GM06990 (cell line): ENCODE measurements around the gene AFF2.

Experiments used
- DNase-seq: peaks from one replicate; pipeline ENCODE4 v3.0.0-alpha.2; 2011; ENCODE audit not compliant: insufficient read length; ENCODE audit errors: extremely low read depth
- H3K27me3 ChIP-seq: replicated peaks from 2 replicates; pipeline ENCODE4 v1.6.0; 2011; ENCODE audit warnings: low read length; ENCODE audit not compliant: control insufficient read depth, insufficient read depth
- H3K36me3 ChIP-seq: 2 replicates; pipeline ENCODE4 v1.5.1; 2011; ENCODE audit warnings: low read length; ENCODE audit not compliant: control insufficient read depth, insufficient read depth
- H3K4me3 ChIP-seq: replicated peaks from 2 replicates; pipeline ENCODE4 v1.5.1; 2011; ENCODE audit warnings: low read depth, mild to moderate bottlenecking, control low read depth, low read length
- TF ChIP-seq, protein P1 (sequence below): IDR thresholded peaks from 2 replicates; pipeline ENCODE4 v1.5.1; 2011; ENCODE audit warnings: low read length, control low read depth, mild to moderate bottlenecking, inconsistent platforms; ENCODE audit not compliant: insufficient read depth, poor library complexity, severe bottlenecking

The AFF2 gene

DNA sequence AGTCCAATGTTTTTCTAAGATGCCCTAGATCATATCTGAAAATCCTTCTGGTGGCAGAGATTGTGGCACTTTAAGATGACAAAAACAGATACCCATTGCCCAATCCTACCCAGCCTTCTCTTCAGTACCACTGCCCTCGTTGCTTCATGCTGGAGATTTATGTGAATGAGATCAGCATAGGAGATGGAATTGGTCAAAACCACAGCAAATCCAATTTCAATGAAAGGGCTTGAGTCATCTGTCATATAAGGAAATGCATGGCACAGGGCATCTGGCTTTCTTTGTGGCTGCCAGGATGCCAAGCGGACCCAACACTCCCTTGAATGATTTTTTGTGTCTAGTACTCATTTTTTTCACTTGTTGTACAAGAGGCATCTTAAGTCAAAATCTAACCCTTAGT is 16.8 kb downstream of the AFF2 start:
- TF ChIP-seq, protein P1, sequence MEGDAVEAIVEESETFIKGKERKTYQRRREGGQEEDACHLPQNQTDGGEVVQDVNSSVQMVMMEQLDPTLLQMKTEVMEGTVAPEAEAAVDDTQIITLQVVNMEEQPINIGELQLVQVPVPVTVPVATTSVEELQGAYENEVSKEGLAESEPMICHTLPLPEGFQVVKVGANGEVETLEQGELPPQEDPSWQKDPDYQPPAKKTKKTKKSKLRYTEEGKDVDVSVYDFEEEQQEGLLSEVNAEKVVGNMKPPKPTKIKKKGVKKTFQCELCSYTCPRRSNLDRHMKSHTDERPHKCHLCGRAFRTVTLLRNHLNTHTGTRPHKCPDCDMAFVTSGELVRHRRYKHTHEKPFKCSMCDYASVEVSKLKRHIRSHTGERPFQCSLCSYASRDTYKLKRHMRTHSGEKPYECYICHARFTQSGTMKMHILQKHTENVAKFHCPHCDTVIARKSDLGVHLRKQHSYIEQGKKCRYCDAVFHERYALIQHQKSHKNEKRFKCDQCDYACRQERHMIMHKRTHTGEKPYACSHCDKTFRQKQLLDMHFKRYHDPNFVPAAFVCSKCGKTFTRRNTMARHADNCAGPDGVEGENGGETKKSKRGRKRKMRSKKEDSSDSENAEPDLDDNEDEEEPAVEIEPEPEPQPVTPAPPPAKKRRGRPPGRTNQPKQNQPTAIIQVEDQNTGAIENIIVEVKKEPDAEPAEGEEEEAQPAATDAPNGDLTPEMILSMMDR, result no peak
- no peak for DNase-seq
- no peaks in the 10 kb centered on the region for H3K36me3 ChIP-seq
- no peaks in the 10 kb centered on the region for H3K27me3 ChIP-seq
- H3K4me3 ChIP-seq, result no peak overlapping the region

- Histone ChIP-seq H3K36me3 (no peaks in the 10 kb centered on the region), H3K4me3 (no peak overlapping the region), H3K27me3 (no peaks in the 10 kb centered on the region)
- TF ChIP-seq, protein P1, result no peak
- DNase-seq, result no peak
These were observed 21.6 kb downstream of the AFF2 start for GRCh38 chrX:148522006-148522405.

- TF ChIP-seq, protein P1, result no peak
- Histone ChIP-seq H3K4me3 (no peak overlapping the region), H3K27me3 (no peaks in the 10 kb centered on the region), H3K36me3 (no peaks in the 10 kb centered on the region)
- DNase-seq, result no peak
These were observed 23.1 kb downstream of the AFF2 start for GRCh38 chrX:148523303-148524080.

GRCh38 chrX:148530464-148531077 is 30.2 kb downstream of the AFF2 start:
- Histone ChIP-seq H3K36me3 (no peaks in the 10 kb centered on the region), H3K4me3 (no peak overlapping the region), H3K27me3 (no peaks in the 10 kb centered on the region)
- no peak for DNase-seq
- TF ChIP-seq, protein P1, result peak; percentile 72

- Histone ChIP-seq H3K27me3 (no peaks in the 10 kb centered on the region), H3K4me3 (no peak overlapping the region), H3K36me3 (no peaks in the 10 kb centered on the region)
- TF ChIP-seq, protein P1, result no peak
- DNase-seq, result no peak
These were observed 33.9 kb downstream of the AFF2 start for GRCh38 chrX:148534291-148534690.
